HepG2 (cell line): ENCODE measurements around the gene SFTA2. TPM values are rescaled to one million over a fixed set of nuclear protein-coding genes. Genes with fewer than 3 reads are reported as not detected.

ENCODE experiments used
- ARID4A ChIP-seq: sonication (generic); formaldehyde crosslinking; IDR thresholded peaks from 2 replicates; pipeline ENCODE4 v1.5.0; 2020; ENCODE audit warnings: mild to moderate bottlenecking, missing genetic modification reagents, borderline replicate concordance
- ATAD3A ChIP-seq: sonication (generic); formaldehyde crosslinking; IDR thresholded peaks from 2 replicates; pipeline ENCODE4 v1.4.0; 2020; ENCODE audit warnings: missing genetic modification reagents
- CBX1 ChIP-seq: IDR thresholded peaks from one replicate; pipeline ENCODE4 v1.6.1; 2016; ENCODE audit warnings: antibody characterized with exemption, low read depth
- ELF1 ChIP-seq: sonication (generic); formaldehyde crosslinking; IDR thresholded peaks from 2 replicates; pipeline ENCODE4 v1.4.0; 2020; ENCODE audit warnings: missing genetic modification reagents
- FOXM1 ChIP-seq: sonication (generic); formaldehyde crosslinking; IDR thresholded peaks from 2 replicates; pipeline ENCODE4 v1.5.0; 2020; ENCODE audit warnings: missing genetic modification reagents
- FOXP1 ChIP-seq, 2 experiments: fragments of 450-650 bp in 1 of 2; IDR thresholded peaks; 2 replicates each; pipeline ENCODE4 v1.6.1; 2017 to 2018; ENCODE audit warnings: antibody characterized with exemption in 1 of 2
- FUBP1 ChIP-seq: sonication (generic); formaldehyde crosslinking; IDR thresholded peaks from 2 replicates; pipeline ENCODE4 v1.5.1; 2020; ENCODE audit warnings: missing genetic modification reagents, mild to moderate bottlenecking, borderline replicate concordance
- JUNB ChIP-seq: sonication (generic); formaldehyde crosslinking; IDR thresholded peaks from 2 replicates; pipeline ENCODE4 v1.8.0; 2022; ENCODE audit warnings: missing genetic modification reagents, mild to moderate bottlenecking, borderline replicate concordance
- SOX6 ChIP-seq, 2 experiments: fragments of 450-650 bp in 1 of 2; sonication (generic) in 1 of 2; formaldehyde crosslinking in 1 of 2; IDR thresholded peaks; 2 replicates each; pipeline versions ENCODE4 v1.4.0 to v1.6.1; 2017 to 2020; ENCODE audit warnings: antibody characterized with exemption in 1 of 2, mild to moderate bottlenecking in 1 of 2, missing genetic modification reagents in 1 of 2
- ZNF432 ChIP-seq: sonication (generic); formaldehyde crosslinking; IDR thresholded peaks from 2 replicates; pipeline ENCODE4 v1.5.0; 2020; ENCODE audit warnings: missing genetic modification reagents, mild to moderate bottlenecking, borderline replicate concordance
- ZNF816 ChIP-seq: sonication (generic); formaldehyde crosslinking; IDR thresholded peaks from 2 replicates; pipeline ENCODE4 v1.8.0; 2022; ENCODE audit warnings: missing genetic modification reagents, mild to moderate bottlenecking, borderline replicate concordance
- ZNF83 ChIP-seq: sonication (generic); formaldehyde crosslinking; IDR thresholded peaks from 2 replicates; pipeline ENCODE4 v1.4.0; 2020; ENCODE audit warnings: missing genetic modification reagents, mild to moderate bottlenecking, borderline replicate concordance
- ZNF839 ChIP-seq: sonication (generic); formaldehyde crosslinking; IDR thresholded peaks from 2 replicates; pipeline ENCODE4 v1.4.0; 2020; ENCODE audit warnings: missing genetic modification reagents, mild to moderate bottlenecking, borderline replicate concordance
- polyA plus RNA-seq, 8 experiments: library from polyadenylated mRNA; depleted of rRNA in 3 of 8; stranded (reverse) in 7 of 8; unstranded in 1 of 8; fragments of >200 nt; fragmentation: Illumina TruSeq in 4 of 8; extraction: Trizol in 4 of 8; gene quantifications; 2 replicates each; pipeline versions ENCODE4 v1.2.1 to v1.2.3, GENCODE V29; 2011 to 2016; ENCODE audit warnings: low read depth in 4 of 8, missing spikeins in 1 of 8, mixed read lengths in 1 of 8; ENCODE audit not compliant: insufficient read depth in 1 of 8
- total RNA-seq, 5 experiments: library from RNA; depleted of rRNA; stranded (reverse); fragments of >200 nt; fragmentation: Illumina TruSeq; extraction: Trizol; gene quantifications; 2 replicates each; pipeline ENCODE4 v1.2.3, GENCODE V29; 2016; ENCODE audit warnings: low read depth in 1 of 5
- TF ChIP-seq, protein P1 (sequence below): sonication (generic); formaldehyde crosslinking; IDR thresholded peaks from 2 replicates; pipeline ENCODE4 v1.4.0; 2020; ENCODE audit warnings: mild to moderate bottlenecking, missing genetic modification reagents
- TF ChIP-seq, protein P2 (sequence below): sonication (generic); formaldehyde crosslinking; IDR thresholded peaks from 2 replicates; pipeline ENCODE4 v1.4.0; 2020; ENCODE audit warnings: mild to moderate bottlenecking, missing genetic modification reagents
- TF ChIP-seq, protein P3 (sequence below): IDR thresholded peaks from 2 replicates; pipeline ENCODE4 v1.6.1; 2012; ENCODE audit warnings: inconsistent platforms
- TF ChIP-seq, protein P4 (sequence below): sonication (generic); formaldehyde crosslinking; IDR thresholded peaks from 2 replicates; pipeline ENCODE4 v1.4.0; 2020; ENCODE audit warnings: missing genetic modification reagents

SFTA2 gene
- total and polyA plus RNA-seq, 2 of the 13 experiments (the other 11 are each of a cell fraction or from before 2014, with no cell fraction given), result not detected

- TF ChIP-seq ARID4A (CRISPR knock-in tag) (peak; percentile 93), ATAD3A (no peak), ZNF839 (CRISPR knock-in tag) (peak; percentile 65; the same call in 1 of the 2 replicates), ZNF816 (CRISPR knock-in tag) (peak; percentile 66; the same call in 1 of the 2 replicates), FUBP1 (no peak), CBX1 (peak; percentile 92), JUNB (no peak), ZNF432 (no peak), FOXM1 (CRISPR knock-in tag) (no peak), ELF1 (peak; percentile 72), ZNF83 (CRISPR knock-in tag) (no peak), FOXP1 (IDR thresholded peaks at IDR 0.05) (no peak), FOXP1 (CRISPR knock-in tag; IDR thresholded peaks at IDR 0.05) (0 out of 2 replicates have a peak, but pooled peaks have one; percentile 31), SOX6 (IDR thresholded peaks at IDR 0.05) (no peak), SOX6 (CRISPR knock-in tag; IDR thresholded peaks at IDR 0.05) (peak; percentile 53)
- TF ChIP-seq, protein P1, sequence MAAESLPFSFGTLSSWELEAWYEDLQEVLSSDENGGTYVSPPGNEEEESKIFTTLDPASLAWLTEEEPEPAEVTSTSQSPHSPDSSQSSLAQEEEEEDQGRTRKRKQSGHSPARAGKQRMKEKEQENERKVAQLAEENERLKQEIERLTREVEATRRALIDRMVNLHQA, result no peak
- TF ChIP-seq, protein P2, sequence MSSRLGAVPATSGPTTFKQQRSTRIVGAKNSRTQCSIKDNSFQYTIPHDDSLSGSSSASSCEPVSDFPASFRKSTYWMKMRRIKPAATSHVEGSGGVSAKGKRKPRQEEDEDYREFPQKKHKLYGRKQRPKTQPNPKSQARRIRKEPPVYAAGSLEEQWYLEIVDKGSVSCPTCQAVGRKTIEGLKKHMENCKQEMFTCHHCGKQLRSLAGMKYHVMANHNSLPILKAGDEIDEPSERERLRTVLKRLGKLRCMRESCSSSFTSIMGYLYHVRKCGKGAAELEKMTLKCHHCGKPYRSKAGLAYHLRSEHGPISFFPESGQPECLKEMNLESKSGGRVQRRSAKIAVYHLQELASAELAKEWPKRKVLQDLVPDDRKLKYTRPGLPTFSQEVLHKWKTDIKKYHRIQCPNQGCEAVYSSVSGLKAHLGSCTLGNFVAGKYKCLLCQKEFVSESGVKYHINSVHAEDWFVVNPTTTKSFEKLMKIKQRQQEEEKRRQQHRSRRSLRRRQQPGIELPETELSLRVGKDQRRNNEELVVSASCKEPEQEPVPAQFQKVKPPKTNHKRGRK, result no peak
- TF ChIP-seq, protein P3, sequence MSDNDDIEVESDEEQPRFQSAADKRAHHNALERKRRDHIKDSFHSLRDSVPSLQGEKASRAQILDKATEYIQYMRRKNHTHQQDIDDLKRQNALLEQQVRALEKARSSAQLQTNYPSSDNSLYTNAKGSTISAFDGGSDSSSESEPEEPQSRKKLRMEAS, result peak; percentile 84
- TF ChIP-seq, protein P4, sequence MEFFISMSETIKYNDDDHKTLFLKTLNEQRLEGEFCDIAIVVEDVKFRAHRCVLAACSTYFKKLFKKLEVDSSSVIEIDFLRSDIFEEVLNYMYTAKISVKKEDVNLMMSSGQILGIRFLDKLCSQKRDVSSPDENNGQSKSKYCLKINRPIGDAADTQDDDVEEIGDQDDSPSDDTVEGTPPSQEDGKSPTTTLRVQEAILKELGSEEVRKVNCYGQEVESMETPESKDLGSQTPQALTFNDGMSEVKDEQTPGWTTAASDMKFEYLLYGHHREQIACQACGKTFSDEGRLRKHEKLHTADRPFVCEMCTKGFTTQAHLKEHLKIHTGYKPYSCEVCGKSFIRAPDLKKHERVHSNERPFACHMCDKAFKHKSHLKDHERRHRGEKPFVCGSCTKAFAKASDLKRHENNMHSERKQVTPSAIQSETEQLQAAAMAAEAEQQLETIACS (CRISPR knock-in tag), result peak; percentile 54; the same call in 1 of the 2 replicates
These were observed 24.0 kb downstream of the SFTA2 start, which contains the start of gene GTF2H4 (continued) for GRCh38 chr6:30907758-30908591.
